ENCODE results near the gene ASIP. TPM values are rescaled to one million over a fixed set of nuclear protein-coding genes. Genes with fewer than 3 reads are reported as not detected.
"Not testable (repeated sequence)": the region's sequence is repeated elsewhere in the genome, so short reads cannot be mapped to it uniquely, and the experiment has no call there.

ASIP gene
- total and polyA plus RNA-seq, 2 of the 4 experiments (the other 2 are of a cell fraction) = not detected

DNA sequence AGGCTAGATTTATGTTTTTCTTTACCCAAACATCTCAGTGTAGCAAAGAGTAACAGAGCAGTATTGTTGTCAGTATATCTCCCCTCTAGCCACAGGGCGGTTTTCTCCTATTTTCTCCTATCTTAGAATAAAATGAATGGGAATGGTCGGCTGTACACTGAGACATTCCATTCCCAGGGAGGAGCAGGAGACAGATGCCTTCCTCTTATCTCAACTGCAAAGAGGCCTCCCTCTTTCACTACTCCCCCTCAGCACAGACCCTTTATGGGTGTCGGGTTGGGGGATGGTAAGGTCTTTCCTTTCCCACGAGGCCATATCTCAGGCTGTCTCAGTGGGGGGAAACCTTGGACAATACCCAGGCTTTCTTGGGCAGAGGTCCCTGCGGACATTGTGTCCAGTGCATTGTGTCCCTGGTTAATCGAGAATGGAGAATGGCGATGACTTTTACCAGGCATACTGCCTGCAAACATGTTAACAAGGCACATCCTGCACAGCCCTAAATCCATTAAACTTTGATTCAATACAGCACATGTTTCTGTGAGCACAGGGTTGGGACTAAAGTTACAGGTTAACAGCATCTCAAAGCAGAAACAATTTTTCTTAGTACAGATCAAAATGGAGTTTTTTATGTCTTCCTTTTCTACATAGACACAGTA, 11.3 kb downstream of the ASIP start:
- POLR2A ChIA-PET (ENCODE audit: unreplicated experiment); H3K56ac ChIP-seq (ENCODE audit: extremely low read depth, insufficient read depth, low read length); H4K8ac ChIP-seq (ENCODE audit: low read depth in 2 of 2, low read length in 2 of 2); H3K4me3 ChIP-seq (ENCODE audit: insufficient read depth, low read depth, low read length); H3K9me3 ChIP-seq (ENCODE audit: control insufficient read depth, insufficient read depth, low read length); H3K9me1 ChIP-seq (ENCODE audit: insufficient read depth, low read length); ATAC-seq (ENCODE audit: low read depth); H3K9ac ChIP-seq (ENCODE audit: low read depth, low read length); H3K27ac ChIP-seq (ENCODE audit: insufficient read depth, low read length); H2AK9ac ChIP-seq (replicated peaks; ENCODE audit: low read depth, low read length, poor library complexity); H4K91ac ChIP-seq (ENCODE audit: insufficient read depth, low read depth, low read length); H3K4me1 ChIP-seq (ENCODE audit: control insufficient read depth, insufficient read depth, low read length); H2BK120ac ChIP-seq (ENCODE audit: low read depth, low read length); BruUV-seq (replicated peaks); H3K18ac ChIP-seq (ENCODE audit: low read depth, low read length); H4K20me1 ChIP-seq (ENCODE audit: insufficient read depth, low read length); H2AFZ ChIP-seq (replicated peaks; ENCODE audit: low read length, poor library complexity); intact Hi-C loops (cut with micrococcal nuclease); H2AK5ac ChIP-seq (ENCODE audit: low read depth, low read length); H3K27me3 ChIP-seq (ENCODE audit: control insufficient read depth, insufficient read depth, low read length); H3K4ac ChIP-seq (ENCODE audit: low read depth, low read length); H2BK15ac ChIP-seq (ENCODE audit: low read depth, low read length); H3K36me3 ChIP-seq (ENCODE audit: control insufficient read depth, insufficient read depth, low read length); H3K4me2 ChIP-seq (ENCODE audit: low read depth, low read length); dilution Hi-C loops (cut with HindIII; ENCODE audit: low sequenced_read_pairs, unreplicated experiment); H2BK20ac ChIP-seq (ENCODE audit: low read depth, low read length); CTCF ChIA-PET; H3K23ac ChIP-seq (ENCODE audit: low read depth, low read length); H2BK5ac ChIP-seq (ENCODE audit: low read depth, low read length, poor library complexity, severe bottlenecking); DNase-seq; H3K14ac ChIP-seq (replicated peaks; ENCODE audit: low read depth, low read length); H3K79me1 ChIP-seq (ENCODE audit: low read depth in 1 of 2, low read length in 2 of 2); H4K5ac ChIP-seq (ENCODE audit: low read depth, low read length): not testable (repeated sequence)
- WGBS, 2 experiments (ENCODE audit: extremely low coverage in 2 of 2, insufficient read length in 1 of 2) = 80% methylated on average over 2 of the region's 7 CpGs; no CpG with 5 or more reads in 1 of the 2 experiments
- in situ Hi-C loops (cut with MboI; ENCODE audit: low sequenced_read_pairs) = loop anchor here (5.0 kb wide), 1 partner anchor 60 kb away; no protein-coding TSS in a partner anchor
